ENCODE results near the gene MAB21L3. TPM values are rescaled to one million over a fixed set of nuclear protein-coding genes. Genes with fewer than 3 reads are reported as not detected.

Gene MAB21L3
- total and polyA plus RNA-seq, 2 donors (not counting 3 experiments of a cell fraction or from before 2014, with no cell fraction given), result not detected

GRCh38 chr1:116097626-116098025 is 13.6 kb upstream of the MAB21L3 start:
- H3K9me3 ChIP-seq (replicated peaks; ENCODE audit: control insufficient read depth, insufficient read depth, low read length), result no peaks in the 10 kb centered on the region
- H2AFZ ChIP-seq (ENCODE audit: low read depth, low read length), result no peak overlapping the region
- no peaks in the 10 kb centered on the region for H3K4me1 ChIP-seq (ENCODE audit: control insufficient read depth, extremely low read depth, insufficient read depth, low read length)
- intact Hi-C loops (cut with micrococcal nuclease), result no loop called here
- no peaks in the 10 kb centered on the region for H3K36me3 ChIP-seq (ENCODE audit: control insufficient read depth in 2 of 2, extremely low read depth in 1 of 2, insufficient read depth in 2 of 2, low read length in 2 of 2)
- POLR2A ChIA-PET, result no interaction called here
- no peak for FAIRE-seq
- no peaks in the 10 kb centered on the region for H3K79me2 ChIP-seq (ENCODE audit: control insufficient read depth, insufficient read depth, low read length)
- H3K9me1 ChIP-seq (replicated peaks; ENCODE audit: control insufficient read depth, extremely low read depth, insufficient read depth, low read length), result no peaks in the 10 kb centered on the region
- H3K27ac ChIP-seq (ENCODE audit: insufficient read depth, low read depth, low read length), result no peak overlapping the region
- H3K4me2 ChIP-seq (ENCODE audit: insufficient read depth, low read length), result no peak overlapping the region
- DNase-seq (ENCODE audit: low read depth, low spot score), result no peak
- CTCF ChIA-PET, result interaction anchor here (1.1 to 1.7 kb wide), 3 partner anchors 9 to 20 kb away, joined by 3 to 4 read pairs (median 4); no protein-coding TSS in a partner anchor
- H4K20me1 ChIP-seq (replicated peaks; ENCODE audit: control insufficient read depth, extremely low read depth, insufficient read depth, low read length), result no peaks in the 10 kb centered on the region
- H3K27me3 ChIP-seq (ENCODE audit: control insufficient read depth in 2 of 2, insufficient read depth in 2 of 2, low read length in 2 of 2), result no peaks in the 10 kb centered on the region
- dilution Hi-C loops (cut with MboI; ENCODE audit: extremely low pct_ligation_motif_present, low sequenced_read_pairs), result no loop called here
- TF ChIP-seq FOS (IDR thresholded peaks at IDR 0.05; ENCODE audit: borderline replicate concordance, insufficient read depth, low read length) (no peak), JUN (IDR thresholded peaks at IDR 0.05; ENCODE audit: borderline replicate concordance, insufficient read depth, insufficient read length, low read depth) (no peak), POLR2AphosphoS5 (IDR thresholded peaks at IDR 0.05; ENCODE audit: insufficient read depth, low read depth, low read length) (no peak), MYC (IDR thresholded peaks at IDR 0.05; ENCODE audit: low read depth, low read length) (no peak), POLR2A (IDR thresholded peaks at IDR 0.05; ENCODE audit: low read depth, low read length) (no peak), GATA2 (IDR thresholded peaks at IDR 0.05; ENCODE audit: insufficient read depth, insufficient read length, low read depth, low read length) (no peak), EZH2 (IDR thresholded peaks at IDR 0.05; ENCODE audit: borderline replicate concordance, low read depth, low read length, severe bottlenecking) (no peak), CTCF (IDR thresholded peaks at IDR 0.05; ENCODE audit: extremely low read depth in 1 of 2, insufficient read depth in 1 of 2, low read depth in 1 of 2, low read length in 2 of 2) (no peak)
- no TSS peak for BruUV-seq (replicated peaks)
- no peak overlapping the region for H3K4me3 ChIP-seq (replicated peaks in 1 of 3; ENCODE audit: insufficient read depth in 1 of 3, low read depth in 1 of 3, low read length in 3 of 3)
- no peak overlapping the region for H3K9ac ChIP-seq (replicated peaks; ENCODE audit: extremely low read depth, insufficient read depth, low read length)

All from endothelial cell of umbilical vein (primary cell).